GM13976 (cell line): ENCODE measurements around the gene SLC13A3.

Source experiments
- DNase-seq: peaks from one replicate; pipeline ENCODE4 v3.0.0; 2012; ENCODE audit warnings: low spot score
- CTCF ChIP-seq: IDR thresholded peaks from 2 replicates; pipeline ENCODE4 v1.5.1; 2012; ENCODE audit warnings: borderline replicate concordance, mild to moderate bottlenecking; ENCODE audit not compliant: insufficient read depth; ENCODE audit errors: extremely low read depth, missing control alignments, control extremely low read depth
- in situ Hi-C: fragments of 300-500 bp; cut with MboI; formaldehyde crosslinking; loops from one replicate; pipeline ENCODE4 v1.12.0; 2022; ENCODE audit warnings: low sequenced_read_pairs, mixed read lengths, inconsistent platforms; ENCODE audit not compliant: unreplicated experiment

SLC13A3 gene

GRCh38 chr20:46570956-46571355 is 80.3 kb downstream of the SLC13A3 start:
- in situ Hi-C loops, result no loop called here
- DNase-seq, result no peak
- no peak for TF ChIP-seq CTCF

- in situ Hi-C loops, result no loop called here
- no peak for DNase-seq
- TF ChIP-seq CTCF, result no peak
Measured at GRCh38 chr20:46569961-46570360, 81.3 kb downstream of the SLC13A3 start.

- TF ChIP-seq CTCF, result no peak
- in situ Hi-C loops, result no loop called here
- no peak for DNase-seq
Measured at GRCh38 chr20:46568570-46569129, 82.6 kb downstream of the SLC13A3 start.

GRCh38 chr20:46566125-46566524 is 85.1 kb downstream of the SLC13A3 start:
- DNase-seq, result no peak
- TF ChIP-seq CTCF, result no peak
- in situ Hi-C loops, result no loop called here

GRCh38 chr20:46564241-46564957 is 86.9 kb downstream of the SLC13A3 start:
- in situ Hi-C loops, result no loop called here
- no peak for DNase-seq
- no peak for TF ChIP-seq CTCF

GRCh38 chr20:46563860-46564221 is 87.4 kb downstream of the SLC13A3 start:
- no peak for DNase-seq
- no peak for TF ChIP-seq CTCF
- in situ Hi-C loops, result no loop called here
